Measurements from ENCODE around the gene ZNF600. TPM values are rescaled to one million over a fixed set of nuclear protein-coding genes. Genes with fewer than 3 reads are reported as not detected.
"Not testable (repeated sequence)": the region's sequence is repeated elsewhere in the genome, so short reads cannot be mapped to it uniquely, and the experiment has no call there.

The ZNF600 gene
- total RNA-seq, 2 donors from 2014 or later, result 26.2 to 32.3 TPM

GRCh38 chr19:52734331-52734892 lies 52.2 kb downstream of the ZNF600 start:
- DNase-seq, result peak; percentile 69
- Histone ChIP-seq H3K9me3 (ENCODE audit: control insufficient read depth, low read length) (peaks cover 15% of the 10 kb centered on the region), H3K36me3 (ENCODE audit: control insufficient read depth, insufficient read depth, low read length) (peaks cover 16% of the 10 kb centered on the region), H3K4me1 (ENCODE audit: control insufficient read depth, insufficient read depth, low read length) (peaks cover 5% of the 10 kb centered on the region), H3K4me3 (ENCODE audit: low read length) (peak overlapping the region; percentile 98), H3K9ac (ENCODE audit: extremely low read depth, low read length, poor library complexity, severe bottlenecking) (peak overlapping the region; percentile 88), H3K27me3 (ENCODE audit: control insufficient read depth, insufficient read depth, low read length, poor library complexity, severe bottlenecking) (no peaks in the 10 kb centered on the region), H3K27ac (ENCODE audit: low read depth, low read length) (peak overlapping the region; percentile 8)
- TF ChIP-seq, protein P1, sequence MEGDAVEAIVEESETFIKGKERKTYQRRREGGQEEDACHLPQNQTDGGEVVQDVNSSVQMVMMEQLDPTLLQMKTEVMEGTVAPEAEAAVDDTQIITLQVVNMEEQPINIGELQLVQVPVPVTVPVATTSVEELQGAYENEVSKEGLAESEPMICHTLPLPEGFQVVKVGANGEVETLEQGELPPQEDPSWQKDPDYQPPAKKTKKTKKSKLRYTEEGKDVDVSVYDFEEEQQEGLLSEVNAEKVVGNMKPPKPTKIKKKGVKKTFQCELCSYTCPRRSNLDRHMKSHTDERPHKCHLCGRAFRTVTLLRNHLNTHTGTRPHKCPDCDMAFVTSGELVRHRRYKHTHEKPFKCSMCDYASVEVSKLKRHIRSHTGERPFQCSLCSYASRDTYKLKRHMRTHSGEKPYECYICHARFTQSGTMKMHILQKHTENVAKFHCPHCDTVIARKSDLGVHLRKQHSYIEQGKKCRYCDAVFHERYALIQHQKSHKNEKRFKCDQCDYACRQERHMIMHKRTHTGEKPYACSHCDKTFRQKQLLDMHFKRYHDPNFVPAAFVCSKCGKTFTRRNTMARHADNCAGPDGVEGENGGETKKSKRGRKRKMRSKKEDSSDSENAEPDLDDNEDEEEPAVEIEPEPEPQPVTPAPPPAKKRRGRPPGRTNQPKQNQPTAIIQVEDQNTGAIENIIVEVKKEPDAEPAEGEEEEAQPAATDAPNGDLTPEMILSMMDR (conservative IDR thresholded peaks at IDR 0.05), result no peak
- H3K4me3 Mint-ChIP-seq, result peak overlapping the region; percentile 77
- H3K27ac Mint-ChIP-seq, result peak overlapping the region; percentile 100
- no peaks in the 10 kb centered on the region for H3K27me3 Mint-ChIP-seq (ENCODE audit: insufficient read depth)
- H3K4me1 Mint-ChIP-seq, result peaks cover 26% of the 10 kb centered on the region
- 0% methylated on average over 21 to 38 of the region's 39 CpGs for WGBS, 2 experiments (ENCODE audit: insufficient coverage in 1 of 2, insufficient read length in 1 of 2)
- peaks cover 24% of the 10 kb centered on the region for H3K36me3 Mint-ChIP-seq (ENCODE audit: low read depth)
- H3K9me3 Mint-ChIP-seq, result peaks cover 10% of the 10 kb centered on the region

- H3K27me3 Mint-ChIP-seq (ENCODE audit: insufficient read depth); H3K4me3 ChIP-seq (ENCODE audit: low read length); H3K4me3 Mint-ChIP-seq; H3K27me3 ChIP-seq (ENCODE audit: control insufficient read depth, insufficient read depth, low read length, poor library complexity, severe bottlenecking); H3K27ac ChIP-seq (ENCODE audit: low read depth, low read length); H3K9ac ChIP-seq (ENCODE audit: extremely low read depth, low read length, poor library complexity, severe bottlenecking); H3K4me1 ChIP-seq (ENCODE audit: control insufficient read depth, insufficient read depth, low read length); DNase-seq: not testable (repeated sequence)
- peak overlapping the region; percentile 58 for H3K27ac Mint-ChIP-seq
- H3K36me3 ChIP-seq (ENCODE audit: control insufficient read depth, insufficient read depth, low read length), result peaks cover 77% of the 10 kb centered on the region
- peaks cover 25% of the 10 kb centered on the region for H3K9me3 ChIP-seq (ENCODE audit: control insufficient read depth, low read length)
- H3K9me3 Mint-ChIP-seq, result peaks cover 29% of the 10 kb centered on the region
- 90 to 98% methylated on average over 8 to 14 of the region's 16 CpGs for WGBS, 2 experiments (ENCODE audit: insufficient coverage in 1 of 2, insufficient read length in 1 of 2)
- H3K4me1 Mint-ChIP-seq, result peaks cover 18% of the 10 kb centered on the region
- peaks cover 78% of the 10 kb centered on the region for H3K36me3 Mint-ChIP-seq (ENCODE audit: low read depth)
These were observed 60.5 kb downstream of the ZNF600 start for GRCh38 chr19:52726051-52726450.

DNA sequence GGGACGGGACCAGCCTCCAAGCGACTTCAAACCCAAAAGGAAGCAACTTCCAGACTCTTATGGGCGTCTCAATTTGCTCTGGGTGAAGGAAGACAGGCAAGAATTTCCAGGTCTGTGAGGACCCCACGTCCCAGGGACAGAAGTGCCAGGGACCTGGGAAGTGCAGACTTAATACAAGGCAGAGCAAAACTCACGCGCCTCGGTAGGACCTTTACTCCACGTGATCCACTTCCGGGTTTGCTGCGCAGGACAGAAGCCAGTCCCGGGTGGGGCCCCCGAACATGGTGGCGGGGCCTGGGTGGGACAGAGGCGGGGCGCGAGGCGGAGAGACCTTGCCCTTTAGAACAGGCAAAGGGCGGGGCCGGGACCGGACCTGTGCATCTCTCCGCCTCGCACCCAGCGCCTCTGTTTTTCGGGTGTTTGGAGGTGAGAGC lies 61.0 kb downstream of the ZNF600 start:
- WGBS, 2 experiments (ENCODE audit: insufficient coverage in 1 of 2, insufficient read length in 1 of 2), result 97% methylated on average over 8 to 24 of the region's 24 CpGs
- H3K9ac ChIP-seq (ENCODE audit: extremely low read depth, low read length, poor library complexity, severe bottlenecking), result no peak overlapping the region
- no peaks in the 10 kb centered on the region for H3K27me3 ChIP-seq (ENCODE audit: control insufficient read depth, insufficient read depth, low read length, poor library complexity, severe bottlenecking)
- H3K9me3 ChIP-seq (ENCODE audit: control insufficient read depth, low read length), result peaks cover 31% of the 10 kb centered on the region
- Mint-ChIP-seq H3K36me3 (ENCODE audit: low read depth) (peaks cover 80% of the 10 kb centered on the region), H3K4me3 (no peak overlapping the region), H3K27me3 (ENCODE audit: insufficient read depth) (no peaks in the 10 kb centered on the region), H3K4me1 (peaks cover 18% of the 10 kb centered on the region), H3K27ac (peak overlapping the region; percentile 61), H3K9me3 (peaks cover 34% of the 10 kb centered on the region)
- peaks cover 79% of the 10 kb centered on the region for H3K36me3 ChIP-seq (ENCODE audit: control insufficient read depth, insufficient read depth, low read length)
- TF ChIP-seq, protein P1 (conservative IDR thresholded peaks at IDR 0.05), result no peak
- no peak for DNase-seq
- peaks cover 8% of the 10 kb centered on the region for H3K4me1 ChIP-seq (ENCODE audit: control insufficient read depth, insufficient read depth, low read length)
- no peak overlapping the region for H3K27ac ChIP-seq (ENCODE audit: low read depth, low read length)
- no peak overlapping the region for H3K4me3 ChIP-seq (ENCODE audit: low read length)
